Urinary bladder (tissue), 4 donors: ENCODE measurements around the gene DDI1. TPM values are rescaled to one million over a fixed set of nuclear protein-coding genes. Genes with fewer than 3 reads are reported as not detected.
A peak's percentile ranks its signal among the peaks of the same experiment; 100 is the strongest.
"Not testable (repeated sequence)": the region's sequence is repeated elsewhere in the genome, so short reads cannot be mapped to it uniquely, and the experiment has no call there.

ENCODE experiments used
- DNase-seq: peaks from one replicate; pipeline ENCODE4 v3.0.0-alpha.2; 2015; ENCODE audit errors: extremely low spot score
- H3K27ac ChIP-seq: one replicate; pipeline ENCODE4 v1.5.1; 2013; ENCODE audit warnings: low read depth, mild to moderate bottlenecking, moderate library complexity
- H3K36me3 ChIP-seq: one replicate; pipeline ENCODE4 v1.6.1; 2013; ENCODE audit warnings: mild to moderate bottlenecking, moderate library complexity; ENCODE audit not compliant: insufficient read depth
- H3K4me1 ChIP-seq: one replicate; pipeline ENCODE4 v1.6.1; 2013; ENCODE audit warnings: mild to moderate bottlenecking, moderate library complexity; ENCODE audit not compliant: insufficient read depth
- H3K4me3 ChIP-seq: one replicate; pipeline ENCODE4 v1.5.1; 2013; ENCODE audit warnings: low read depth, low read length
- WGBS: extraction: QIAGEN DNeasy Blood & Tissue Kit; methylation state at CpG from one replicate; pipeline ENCODE4 v1.1.7; 2013; 5-methylcytosine and 5-hydroxymethylcytosine counted together
- polyA plus RNA-seq: library from polyadenylated mRNA; stranded (reverse); fragments of 200-250 nt; gene quantifications from one replicate; pipeline ENCODE4 v1.2.3, GENCODE V29; 2013
- total RNA-seq: library from RNA; depleted of rRNA; stranded (reverse); fragments of >200 nt; gene quantifications from one replicate; pipeline ENCODE4 v1.2.3, GENCODE V29; 2014
- donor health status: healthy with polysubstance abuse.
- donor health status: healthy.

Gene DDI1
- total and polyA plus RNA-seq, 2 donors: not detected

GRCh38 chr11:104009744-104010143, 26.7 kb upstream of the DDI1 start:
- WGBS: 49% methylated on average over 3 of the region's 3 CpGs
- no peak for DNase-seq
- Histone ChIP-seq H3K4me3 (no peak overlapping the region), H3K36me3 (no peaks in the 10 kb centered on the region), H3K27ac (no peak overlapping the region), H3K4me1 (no peaks in the 10 kb centered on the region)

GRCh38 chr11:104011044-104011443, 25.4 kb upstream of the DDI1 start:
- H3K36me3 ChIP-seq: no peaks in the 10 kb centered on the region
- H3K4me3 ChIP-seq: no peak overlapping the region
- DNase-seq: no peak
- no peak overlapping the region for H3K27ac ChIP-seq
- 80% methylated on average over 2 of the region's 2 CpGs for WGBS
- no peaks in the 10 kb centered on the region for H3K4me1 ChIP-seq

- DNase-seq: no peak
- 79% methylated on average over 3 of the region's 3 CpGs for WGBS
- Histone ChIP-seq H3K4me1 (no peaks in the 10 kb centered on the region), H3K36me3 (no peaks in the 10 kb centered on the region), H3K27ac (no peak overlapping the region), H3K4me3 (no peak overlapping the region)
Observed at GRCh38 chr11:104015649-104016415, 20.6 kb upstream of the DDI1 start.

GRCh38 chr11:104024572-104024971, 11.9 kb upstream of the DDI1 start:
- WGBS: 91% methylated on average over 2 of the region's 2 CpGs
- no peaks in the 10 kb centered on the region for H3K4me1 ChIP-seq
- no peaks in the 10 kb centered on the region for H3K36me3 ChIP-seq
- no peak overlapping the region for H3K4me3 ChIP-seq
- DNase-seq: no peak
- no peak overlapping the region for H3K27ac ChIP-seq

- no peaks in the 10 kb centered on the region for H3K4me1 ChIP-seq
- no peak for DNase-seq
- no peak overlapping the region for H3K27ac ChIP-seq
- no peak overlapping the region for H3K4me3 ChIP-seq
- 39% methylated on average over 3 of the region's 3 CpGs for WGBS
- H3K36me3 ChIP-seq: no peaks in the 10 kb centered on the region
Observed at GRCh38 chr11:104028476-104029263, 7.8 kb upstream of the DDI1 start.

GRCh38 chr11:104033134-104033533, 3.3 kb upstream of the DDI1 start:
- H3K27ac ChIP-seq: no peak overlapping the region

GRCh38 chr11:104033561-104033960, 2.9 kb upstream of the DDI1 start:
- DNase-seq: no peak
- no peaks in the 10 kb centered on the region for H3K4me1 ChIP-seq
- WGBS: 43% methylated on average over 1 of the region's 1 CpG
- H3K36me3 ChIP-seq: no peaks in the 10 kb centered on the region
- H3K27ac ChIP-seq: no peak overlapping the region
- no peak overlapping the region for H3K4me3 ChIP-seq

More at GRCh38 chr11:104033134-104033533, 3.3 kb upstream of the DDI1 start:
- Histone ChIP-seq H3K4me3 (no peak overlapping the region), H3K36me3 (no peaks in the 10 kb centered on the region), H3K4me1 (no peaks in the 10 kb centered on the region)
- DNase-seq: peak; percentile 5

- H3K4me1 ChIP-seq: no peaks in the 10 kb centered on the region
- H3K36me3 ChIP-seq: no peaks in the 10 kb centered on the region
- no peak for DNase-seq
- H3K27ac ChIP-seq: no peak overlapping the region
- WGBS: 94% methylated on average over 21 of the region's 21 CpGs
- H3K4me3 ChIP-seq: no peak overlapping the region
Observed at GRCh38 chr11:104036995-104037394, 555 bp downstream of the DDI1 start.

GRCh38 chr11:104041792-104042191, 5.4 kb downstream of the DDI1 start:
- no peak for DNase-seq
- Histone ChIP-seq H3K27ac (no peak overlapping the region), H3K4me1 (no peaks in the 10 kb centered on the region), H3K36me3 (no peaks in the 10 kb centered on the region), H3K4me3 (no peak overlapping the region)
- WGBS: 88% methylated on average over 2 of the region's 2 CpGs

GRCh38 chr11:104043142-104043541, 6.7 kb downstream of the DDI1 start:
- H3K27ac ChIP-seq: no peak overlapping the region
- WGBS: 80% methylated on average over 4 of the region's 4 CpGs
- H3K36me3 ChIP-seq: no peaks in the 10 kb centered on the region
- H3K4me1 ChIP-seq: no peaks in the 10 kb centered on the region
- no peak for DNase-seq
- no peak overlapping the region for H3K4me3 ChIP-seq

- no peak for DNase-seq
- H3K27ac ChIP-seq: no peak overlapping the region
- no peak overlapping the region for H3K4me3 ChIP-seq
- 77% methylated on average over 6 of the region's 6 CpGs for WGBS
- H3K36me3 ChIP-seq: no peaks in the 10 kb centered on the region
- no peaks in the 10 kb centered on the region for H3K4me1 ChIP-seq
Observed at GRCh38 chr11:104043678-104044239, 7.3 kb downstream of the DDI1 start.

- no peak overlapping the region for H3K27ac ChIP-seq
- 98% methylated on average over 2 of the region's 2 CpGs for WGBS
- no peaks in the 10 kb centered on the region for H3K36me3 ChIP-seq
- H3K4me3 ChIP-seq: no peak overlapping the region
- H3K4me1 ChIP-seq: no peaks in the 10 kb centered on the region
- DNase-seq: no peak
Observed at GRCh38 chr11:104046331-104046730, 9.9 kb downstream of the DDI1 start.

- 94% methylated on average over 3 of the region's 3 CpGs for WGBS
- not testable (repeated sequence) for H3K4me1 ChIP-seq, H3K4me3 ChIP-seq, H3K36me3 ChIP-seq, H3K27ac ChIP-seq, DNase-seq
Observed at GRCh38 chr11:104046858-104047257, 10.4 kb downstream of the DDI1 start.

- 85% methylated on average over 4 of the region's 4 CpGs for WGBS
- no peak overlapping the region for H3K27ac ChIP-seq
- H3K4me3 ChIP-seq: no peak overlapping the region
- H3K4me1 ChIP-seq: peaks cover 1% of the 10 kb centered on the region
- no peak for DNase-seq
- no peaks in the 10 kb centered on the region for H3K36me3 ChIP-seq
Observed at GRCh38 chr11:104049116-104049515, 12.7 kb downstream of the DDI1 start.
